IMR-90 (cell line): ENCODE measurements around the gene SLC28A3. TPM values are rescaled to one million over a fixed set of nuclear protein-coding genes. Genes with fewer than 3 reads are reported as not detected.

Experiments
- ATAC-seq: fragments of 200-7000 bp; cut with Tn5 transposase; 2 replicates; pipeline ENCODE4 v1.9.1; 2020; ENCODE audit warnings: low read depth, mild to moderate bottlenecking, moderate library complexity
- BruUV-seq: library from RNA; stranded (reverse); fragments of 400-500 nt; replicated peaks from 2 replicates; lab custom pipeline; 2021; lab: Mats Ljungman, UMichigan
- CTCF ChIA-PET: fragments of 300-600 bp; formaldehyde crosslinking; extraction: SDS; loops from one replicate; lab custom pipeline; 2021; ENCODE audit warnings: antibody characterized with exemption; lab: Yijun Ruan, JAX
- POLR2A ChIA-PET: fragments of 300-600 bp; sonication (Branson Sonifier 250); formaldehyde crosslinking; loops from one replicate; lab custom pipeline; 2022; ENCODE audit warnings: antibody characterized with exemption; ENCODE audit not compliant: unreplicated experiment; lab: Charles Lee
- DNase-seq: peaks from one replicate; pipeline ENCODE4 v3.0.0; 2013
- H2AFZ ChIP-seq: replicated peaks from 2 replicates; pipeline ENCODE3; 2013; ENCODE audit warnings: low read length, mild to moderate bottlenecking; ENCODE audit not compliant: poor library complexity
- H2AK5ac ChIP-seq: 2 replicates; pipeline ENCODE4 v1.6.1; 2013; ENCODE audit warnings: low read depth, low read length, inconsistent platforms
- H2AK9ac ChIP-seq: replicated peaks from 2 replicates; pipeline ENCODE3; 2013; ENCODE audit warnings: mild to moderate bottlenecking, low read depth, low read length, moderate library complexity; ENCODE audit not compliant: poor library complexity
- H2BK120ac ChIP-seq: 2 replicates; pipeline ENCODE4 v1.6.1; 2013; ENCODE audit warnings: low read depth, low read length, inconsistent platforms
- H2BK15ac ChIP-seq: 3 replicates; pipeline ENCODE4 v1.6.1; 2013; ENCODE audit warnings: low read depth, low read length, inconsistent platforms
- H2BK20ac ChIP-seq: 2 replicates; pipeline ENCODE4 v1.6.1; 2013; ENCODE audit warnings: low read depth, mild to moderate bottlenecking, inconsistent platforms, low read length, moderate library complexity
- H2BK5ac ChIP-seq: 2 replicates; pipeline ENCODE4 v1.6.1; 2013; ENCODE audit warnings: mild to moderate bottlenecking, low read depth, low read length, inconsistent platforms; ENCODE audit not compliant: poor library complexity, severe bottlenecking
- H3K14ac ChIP-seq: replicated peaks from 2 replicates; pipeline ENCODE4 v1.6.1; 2013; ENCODE audit warnings: low read depth, low read length, inconsistent platforms
- H3K18ac ChIP-seq: 2 replicates; pipeline ENCODE4 v1.6.1; 2013; ENCODE audit warnings: low read depth, low read length, control low read depth
- H3K23ac ChIP-seq: 2 replicates; pipeline ENCODE4 v1.6.1; 2013; ENCODE audit warnings: low read depth, low read length, inconsistent platforms
- H3K27ac ChIP-seq: 2 replicates; pipeline ENCODE4 v1.5.1; 2013; ENCODE audit warnings: mild to moderate bottlenecking, control low read depth, low read length; ENCODE audit not compliant: insufficient read depth
- H3K27me3 ChIP-seq: 2 replicates; pipeline ENCODE4 v1.6.1; 2013; ENCODE audit warnings: low read length; ENCODE audit not compliant: control insufficient read depth, insufficient read depth
- H3K36me3 ChIP-seq: 2 replicates; pipeline ENCODE4 v1.6.1; 2013; ENCODE audit warnings: low read length, mixed read lengths; ENCODE audit not compliant: control insufficient read depth, insufficient read depth
- H3K4ac ChIP-seq: 2 replicates; pipeline ENCODE4 v1.6.1; 2013; ENCODE audit warnings: low read depth, low read length, inconsistent platforms
- H3K4me1 ChIP-seq: 2 replicates; pipeline ENCODE4 v1.6.1; 2013; ENCODE audit warnings: low read length, mixed read lengths; ENCODE audit not compliant: control insufficient read depth, insufficient read depth
- H3K4me2 ChIP-seq: 2 replicates; pipeline ENCODE4 v1.6.1; 2013; ENCODE audit warnings: low read depth, mild to moderate bottlenecking, control low read depth, low read length, moderate library complexity
- H3K4me3 ChIP-seq: 2 replicates; pipeline ENCODE4 v1.5.1; 2013; ENCODE audit warnings: low read depth, mild to moderate bottlenecking, control low read depth, low read length, moderate library complexity; ENCODE audit not compliant: insufficient read depth
- H3K56ac ChIP-seq: 2 replicates; pipeline ENCODE4 v1.6.1; 2013; ENCODE audit warnings: low read length, inconsistent platforms; ENCODE audit not compliant: insufficient read depth; ENCODE audit errors: extremely low read depth
- H3K79me1 ChIP-seq, 2 experiments: 2 replicates each; pipeline ENCODE4 v1.6.1; 2013; ENCODE audit warnings: low read length in 2 of 2, inconsistent platforms in 1 of 2, low read depth in 1 of 2
- H3K9ac ChIP-seq: 2 replicates; pipeline ENCODE4 v1.6.1; 2013; ENCODE audit warnings: low read depth, low read length, control low read depth
- H3K9me1 ChIP-seq: 2 replicates; pipeline ENCODE4 v1.6.1; 2013; ENCODE audit warnings: low read length, inconsistent platforms; ENCODE audit not compliant: insufficient read depth
- H3K9me3 ChIP-seq: 2 replicates; pipeline ENCODE4 v1.6.1; 2013; ENCODE audit warnings: low read length; ENCODE audit not compliant: control insufficient read depth, insufficient read depth
- H4K20me1 ChIP-seq: 2 replicates; pipeline ENCODE4 v1.6.1; 2013; ENCODE audit warnings: low read length, inconsistent platforms; ENCODE audit not compliant: insufficient read depth
- H4K5ac ChIP-seq: 2 replicates; pipeline ENCODE4 v1.6.1; 2013; ENCODE audit warnings: mild to moderate bottlenecking, low read depth, low read length, control low read depth
- H4K8ac ChIP-seq, 2 experiments: 2 replicates each; pipeline ENCODE4 v1.6.1; 2013; ENCODE audit warnings: low read depth in 2 of 2, low read length in 2 of 2, control low read depth in 1 of 2, inconsistent platforms in 1 of 2
- H4K91ac ChIP-seq: 2 replicates; pipeline ENCODE4 v1.6.1; 2013; ENCODE audit warnings: low read depth, low read length, inconsistent platforms; ENCODE audit not compliant: insufficient read depth
- BHLHE40 ChIP-seq: fragments of 150-350 bp; IDR thresholded peaks from 2 replicates; pipeline ENCODE4 v1.6.1; 2016; ENCODE audit warnings: mild to moderate bottlenecking, low read depth, low read length
- CEBPB ChIP-seq: IDR thresholded peaks from 2 replicates; pipeline ENCODE4 v1.6.1; 2012; ENCODE audit warnings: low read depth, low read length, improper control_type of control experiment
- CHD1 ChIP-seq: IDR thresholded peaks from 2 replicates; pipeline ENCODE4 v1.6.1; 2012; ENCODE audit warnings: low read depth, low read length, improper control_type of control experiment
- FOS ChIP-seq: fragments of 150-350 bp; IDR thresholded peaks from 2 replicates; pipeline ENCODE4 v1.6.1; 2016; ENCODE audit warnings: low read depth, low read length
- MAFK ChIP-seq: IDR thresholded peaks from 2 replicates; pipeline ENCODE4 v1.6.1; 2012; ENCODE audit warnings: low read depth, low read length, improper control_type of control experiment
- MAZ ChIP-seq: IDR thresholded peaks from 2 replicates; pipeline ENCODE4 v1.6.1; 2012; ENCODE audit warnings: low read depth, mild to moderate bottlenecking, low read length, improper control_type of control experiment, moderate library complexity, borderline replicate concordance
- MXI1 ChIP-seq: IDR thresholded peaks from 2 replicates; pipeline ENCODE4 v1.6.1; 2012; ENCODE audit warnings: low read depth, mild to moderate bottlenecking, low read length, moderate library complexity, borderline replicate concordance
- NFE2L2 ChIP-seq: fragments of 150-350 bp; IDR thresholded peaks from 2 replicates; pipeline ENCODE4 v1.6.1; 2016; ENCODE audit warnings: low read depth, mild to moderate bottlenecking, low read length
- POLR2A ChIP-seq: IDR thresholded peaks from 2 replicates; pipeline ENCODE4 v1.6.1; 2012; ENCODE audit warnings: mild to moderate bottlenecking, low read depth, low read length
- RAD21 ChIP-seq: IDR thresholded peaks from 2 replicates; pipeline ENCODE4 v1.6.1; 2012; ENCODE audit warnings: low read length, improper control_type of control experiment
- RCOR1 ChIP-seq: IDR thresholded peaks from 2 replicates; pipeline ENCODE4 v1.6.1; 2012; ENCODE audit warnings: mild to moderate bottlenecking, low read length, improper control_type of control experiment; ENCODE audit not compliant: insufficient replicate concordance
- RFX5 ChIP-seq: IDR thresholded peaks from 2 replicates; pipeline ENCODE4 v1.8.0; 2012; ENCODE audit warnings: low read depth, mild to moderate bottlenecking, low read length, moderate library complexity
- SMC3 ChIP-seq: fragments of 150-350 bp; IDR thresholded peaks from 2 replicates; pipeline ENCODE4 v1.6.1; 2016; ENCODE audit warnings: low read depth, mild to moderate bottlenecking, antibody characterized with exemption, low read length, moderate library complexity
- WGBS, 2 experiments: methylation state at CpG; one replicate each; pipeline versions ENCODE4 v1.1.5 to v1.1.7; 2013; ENCODE audit warnings: missing lambda C conversion rate in 2 of 2; ENCODE audit not compliant: insufficient read length in 1 of 2; ENCODE audit errors: extremely low coverage in 2 of 2; 5-methylcytosine and 5-hydroxymethylcytosine counted together
- dilution Hi-C: fragments of 300-500 bp; cut with HindIII; formaldehyde crosslinking; loops from one replicate; pipeline ENCODE4 v1.14.3; 2018; ENCODE audit warnings: low sequenced_read_pairs; ENCODE audit not compliant: unreplicated experiment
- in situ Hi-C: fragments of 300-500 bp; cut with MboI; formaldehyde crosslinking; loops from 3 replicates; pipeline ENCODE4 v1.14.3; 2019; ENCODE audit warnings: low sequenced_read_pairs, inconsistent platforms, mixed read lengths
- intact Hi-C: fragments of 100-400 bp; cut with micrococcal nuclease; formaldehyde crosslinking; loops from 2 replicates; pipeline ENCODE4 v1.10.0; 2022
- polyA plus RNA-seq, 3 experiments: library from polyadenylated mRNA; depleted of rRNA; stranded (reverse); fragments of >200 nt; gene quantifications; 2 replicates each; pipeline ENCODE4 v1.2.3, GENCODE V29; 2012; ENCODE audit warnings: low replicate concordance in 1 of 3
- total RNA-seq: library from RNA; depleted of rRNA; stranded (reverse); fragments of >200 nt; gene quantifications from 2 replicates; pipeline ENCODE4 v1.2.3, GENCODE V29; 2012
- TF ChIP-seq, protein P1 (sequence below): fragments of 150-350 bp; IDR thresholded peaks from 2 replicates; pipeline ENCODE4 v1.6.1; 2016; ENCODE audit warnings: low read depth, mild to moderate bottlenecking, low read length, moderate library complexity, borderline replicate concordance
- TF ChIP-seq, protein P2 (sequence below): fragments of 150-350 bp; IDR thresholded peaks from 2 replicates; pipeline ENCODE4 v1.6.1; 2017; ENCODE audit warnings: mild to moderate bottlenecking, antibody characterized with exemption, low read length, low read depth
- TF ChIP-seq, protein P3 (sequence below): conservative IDR thresholded peaks from 2 replicates; pipeline ENCODE4 v1.5.1; 2012; ENCODE audit warnings: mild to moderate bottlenecking, low read depth, low read length, improper control_type of control experiment

The SLC28A3 gene
- total and polyA plus RNA-seq, 2 of the 4 experiments (the other 2 are of a cell fraction): 1.1 to 2.2 TPM

DNA sequence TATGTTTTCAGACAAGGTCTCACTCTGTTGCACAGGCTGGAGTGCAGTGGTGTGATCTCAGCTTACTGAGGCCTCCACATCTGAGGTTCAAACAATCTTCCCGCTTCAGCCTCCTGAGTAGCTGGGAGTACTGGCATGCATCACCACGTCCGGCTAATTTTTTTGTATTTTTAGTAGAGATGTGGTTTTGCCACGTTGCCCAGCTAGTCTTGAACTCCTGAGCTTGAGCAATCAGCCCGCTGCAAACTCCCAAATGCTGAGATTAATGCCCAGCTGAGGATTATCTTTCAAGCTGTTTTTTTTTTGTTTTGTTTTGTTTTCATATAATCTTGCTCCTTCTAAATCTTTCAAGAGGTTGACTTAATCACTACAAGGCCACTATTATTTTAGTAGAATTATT, 47.3 kb upstream of the SLC28A3 start:
- no CpG with 5 or more reads among the region's 5 CpGs for WGBS, 2 experiments
- BruUV-seq: no TSS peak
- Histone ChIP-seq H4K8ac (no peak overlapping the region), H2BK120ac (no peak overlapping the region), H2BK20ac (no peak overlapping the region), H3K4me2 (no peak overlapping the region), H2BK15ac (no peak overlapping the region), H4K20me1 (no peaks in the 10 kb centered on the region), H3K4ac (no peak overlapping the region), H3K9me3 (no peaks in the 10 kb centered on the region), H3K56ac (no peak overlapping the region), H3K9ac (no peak overlapping the region), H3K9me1 (no peaks in the 10 kb centered on the region), H2AK9ac (no peak overlapping the region), H3K27ac (no peak overlapping the region), H3K23ac (no peak overlapping the region), H2AK5ac (no peak overlapping the region), H2AFZ (no peak overlapping the region), H3K14ac (no peak overlapping the region), H3K79me1 (no peaks in the 10 kb centered on the region), H3K4me3 (no peak overlapping the region), H4K91ac (no peak overlapping the region), H3K36me3 (no peaks in the 10 kb centered on the region), H4K5ac (no peak overlapping the region), H3K18ac (no peak overlapping the region), H3K4me1 (no peaks in the 10 kb centered on the region), H3K27me3 (no peaks in the 10 kb centered on the region), H2BK5ac (no peak overlapping the region)
- dilution Hi-C loops: no loop called here
- ChIA-PET POLR2A (no interaction called here), CTCF (interaction anchor here (0.5 to 1.4 kb wide), 2 partner anchors 9 to 511 kb away, joined by 3 to 5 read pairs; no protein-coding TSS in a partner anchor)
- intact Hi-C loops: no loop called here
- in situ Hi-C loops: no loop called here
- ATAC-seq (no peak), DNase-seq (no peak)
- TF ChIP-seq, protein P1, sequence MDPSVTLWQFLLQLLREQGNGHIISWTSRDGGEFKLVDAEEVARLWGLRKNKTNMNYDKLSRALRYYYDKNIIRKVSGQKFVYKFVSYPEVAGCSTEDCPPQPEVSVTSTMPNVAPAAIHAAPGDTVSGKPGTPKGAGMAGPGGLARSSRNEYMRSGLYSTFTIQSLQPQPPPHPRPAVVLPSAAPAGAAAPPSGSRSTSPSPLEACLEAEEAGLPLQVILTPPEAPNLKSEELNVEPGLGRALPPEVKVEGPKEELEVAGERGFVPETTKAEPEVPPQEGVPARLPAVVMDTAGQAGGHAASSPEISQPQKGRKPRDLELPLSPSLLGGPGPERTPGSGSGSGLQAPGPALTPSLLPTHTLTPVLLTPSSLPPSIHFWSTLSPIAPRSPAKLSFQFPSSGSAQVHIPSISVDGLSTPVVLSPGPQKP: no peak
- TF ChIP-seq CHD1 (no peak), FOS (no peak), MAZ (no peak), RFX5 (no peak), NFE2L2 (no peak), MAFK (no peak), CEBPB (no peak), RCOR1 (no peak), SMC3 (no peak), RAD21 (no peak), MXI1 (no peak), POLR2A (no peak), BHLHE40 (no peak)
- TF ChIP-seq, protein P2, sequence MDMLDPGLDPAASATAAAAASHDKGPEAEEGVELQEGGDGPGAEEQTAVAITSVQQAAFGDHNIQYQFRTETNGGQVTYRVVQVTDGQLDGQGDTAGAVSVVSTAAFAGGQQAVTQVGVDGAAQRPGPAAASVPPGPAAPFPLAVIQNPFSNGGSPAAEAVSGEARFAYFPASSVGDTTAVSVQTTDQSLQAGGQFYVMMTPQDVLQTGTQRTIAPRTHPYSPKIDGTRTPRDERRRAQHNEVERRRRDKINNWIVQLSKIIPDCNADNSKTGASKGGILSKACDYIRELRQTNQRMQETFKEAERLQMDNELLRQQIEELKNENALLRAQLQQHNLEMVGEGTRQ: no peak
- TF ChIP-seq, protein P3, sequence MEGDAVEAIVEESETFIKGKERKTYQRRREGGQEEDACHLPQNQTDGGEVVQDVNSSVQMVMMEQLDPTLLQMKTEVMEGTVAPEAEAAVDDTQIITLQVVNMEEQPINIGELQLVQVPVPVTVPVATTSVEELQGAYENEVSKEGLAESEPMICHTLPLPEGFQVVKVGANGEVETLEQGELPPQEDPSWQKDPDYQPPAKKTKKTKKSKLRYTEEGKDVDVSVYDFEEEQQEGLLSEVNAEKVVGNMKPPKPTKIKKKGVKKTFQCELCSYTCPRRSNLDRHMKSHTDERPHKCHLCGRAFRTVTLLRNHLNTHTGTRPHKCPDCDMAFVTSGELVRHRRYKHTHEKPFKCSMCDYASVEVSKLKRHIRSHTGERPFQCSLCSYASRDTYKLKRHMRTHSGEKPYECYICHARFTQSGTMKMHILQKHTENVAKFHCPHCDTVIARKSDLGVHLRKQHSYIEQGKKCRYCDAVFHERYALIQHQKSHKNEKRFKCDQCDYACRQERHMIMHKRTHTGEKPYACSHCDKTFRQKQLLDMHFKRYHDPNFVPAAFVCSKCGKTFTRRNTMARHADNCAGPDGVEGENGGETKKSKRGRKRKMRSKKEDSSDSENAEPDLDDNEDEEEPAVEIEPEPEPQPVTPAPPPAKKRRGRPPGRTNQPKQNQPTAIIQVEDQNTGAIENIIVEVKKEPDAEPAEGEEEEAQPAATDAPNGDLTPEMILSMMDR: no peak
